HG02885 (cell line): ENCODE results near the gene NCAM2.

Experiments
- ATAC-seq: cut with Tn5 transposase; IDR thresholded peaks from one replicate; pipeline ENCODE4 v1.9.1; 2021; ENCODE audit warnings: mild to moderate bottlenecking; ENCODE audit not compliant: unreplicated experiment, poor library complexity

Gene NCAM2

DNA sequence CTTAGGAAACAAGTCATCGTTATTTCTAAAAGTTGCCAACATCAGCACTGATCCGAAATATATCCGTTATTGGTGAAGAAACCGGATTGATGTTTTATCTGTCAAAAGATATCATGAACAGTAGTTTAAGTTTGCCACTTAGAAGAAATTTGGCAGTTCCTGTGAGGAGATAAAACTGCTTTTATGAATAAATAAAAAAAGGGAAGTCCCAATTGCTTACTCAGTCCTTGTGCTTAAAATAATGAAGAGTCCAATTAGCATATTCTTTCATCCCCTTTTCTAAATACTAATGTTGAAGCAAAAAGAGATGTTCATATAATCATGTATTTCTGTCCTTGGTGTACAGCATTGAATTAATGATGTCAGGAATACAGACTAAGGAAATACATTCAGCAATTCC, 164.6 kb downstream of the NCAM2 start:
- ATAC-seq, result no peak

DNA sequence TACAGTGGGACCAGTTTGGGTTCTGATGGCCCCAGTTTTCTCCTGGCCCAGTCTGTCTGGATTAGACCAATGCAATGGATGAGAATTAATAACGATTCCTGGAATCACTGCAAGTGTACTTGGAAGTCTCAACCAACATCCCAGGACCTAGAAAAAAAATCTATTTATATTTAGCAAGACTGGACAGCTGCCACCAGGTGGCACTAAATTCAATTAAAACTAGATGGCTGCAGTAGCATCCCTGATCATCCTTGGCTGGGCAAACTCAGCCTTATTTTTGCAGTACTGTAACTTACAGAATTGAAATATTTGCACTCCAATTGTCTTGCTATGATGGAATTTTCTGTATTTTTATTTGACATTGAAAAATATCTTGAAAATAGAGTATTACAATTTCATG, 165.7 kb downstream of the NCAM2 start:
- ATAC-seq, result peak; percentile 79

DNA sequence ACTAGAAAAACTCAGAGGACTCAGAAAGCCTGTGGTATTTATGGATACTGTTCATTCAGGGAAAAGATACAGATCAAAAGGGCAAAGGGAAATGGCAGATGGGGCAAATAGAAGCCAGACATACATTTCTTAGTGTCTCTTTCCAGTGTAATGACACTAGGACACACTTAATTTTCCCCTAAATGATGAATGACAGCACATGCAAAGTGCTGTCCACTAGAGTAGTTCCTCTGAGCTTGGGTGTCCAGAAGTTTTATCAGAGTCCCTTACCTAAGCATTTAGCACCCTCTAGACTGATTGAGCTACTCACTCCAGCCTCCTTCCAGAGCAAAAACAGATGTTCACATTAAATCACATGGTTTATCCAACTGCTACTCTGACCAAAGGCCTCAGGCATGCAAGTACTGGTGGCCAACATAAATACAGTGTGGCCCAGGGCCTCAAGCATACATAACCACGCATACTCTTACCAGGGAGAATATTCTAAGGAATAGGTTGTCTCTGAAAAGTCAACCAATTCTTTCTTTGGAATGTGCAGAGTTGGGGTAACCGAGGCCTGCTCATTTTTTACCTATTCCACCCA, 166.9 kb downstream of the NCAM2 start:
- ATAC-seq, result no peak

DNA sequence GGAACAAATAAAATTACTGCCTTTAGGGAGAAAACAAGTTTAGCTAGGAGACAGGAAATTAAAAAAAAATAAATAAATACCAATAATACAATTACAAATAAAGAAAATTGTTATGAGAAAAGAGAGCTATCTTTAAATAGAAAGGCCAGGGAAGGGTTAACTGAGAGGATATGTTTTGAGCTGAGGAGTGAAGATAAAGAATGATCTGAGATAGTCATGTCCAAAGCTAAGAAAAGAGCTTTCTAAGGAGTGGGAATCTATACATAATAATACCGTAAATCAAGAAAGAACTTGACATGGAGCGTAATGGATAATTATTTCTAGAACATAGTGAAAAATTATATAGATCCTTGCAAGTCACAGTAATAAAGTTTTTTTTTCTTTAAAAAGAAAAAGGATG, 176.5 kb downstream of the NCAM2 start:
- ATAC-seq, result no peak

DNA sequence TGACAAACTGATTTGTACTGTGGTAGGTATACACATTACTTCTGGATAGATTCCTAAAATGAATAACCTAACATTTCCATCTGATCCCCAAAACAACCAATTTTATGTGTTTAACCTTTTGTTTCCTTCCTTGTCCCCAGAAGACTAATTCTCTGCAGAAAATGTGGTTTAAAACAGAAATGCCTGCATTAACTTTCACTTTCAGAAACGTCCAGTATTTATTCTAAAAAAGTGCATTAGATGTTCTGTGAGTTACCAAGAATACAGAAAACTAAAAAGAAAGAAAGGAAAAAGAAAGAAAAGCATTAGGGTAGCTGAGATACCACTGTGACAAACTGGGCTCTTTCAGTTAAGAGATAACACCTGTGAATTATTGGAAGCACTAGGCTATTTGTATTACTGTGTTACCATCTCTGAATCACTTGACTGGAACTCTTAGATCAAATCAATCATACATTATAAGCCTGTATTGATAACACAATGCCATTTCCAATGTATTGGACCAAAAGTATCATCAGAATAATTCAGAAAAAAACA, 177.7 kb downstream of the NCAM2 start:
- ATAC-seq, result no peak

DNA sequence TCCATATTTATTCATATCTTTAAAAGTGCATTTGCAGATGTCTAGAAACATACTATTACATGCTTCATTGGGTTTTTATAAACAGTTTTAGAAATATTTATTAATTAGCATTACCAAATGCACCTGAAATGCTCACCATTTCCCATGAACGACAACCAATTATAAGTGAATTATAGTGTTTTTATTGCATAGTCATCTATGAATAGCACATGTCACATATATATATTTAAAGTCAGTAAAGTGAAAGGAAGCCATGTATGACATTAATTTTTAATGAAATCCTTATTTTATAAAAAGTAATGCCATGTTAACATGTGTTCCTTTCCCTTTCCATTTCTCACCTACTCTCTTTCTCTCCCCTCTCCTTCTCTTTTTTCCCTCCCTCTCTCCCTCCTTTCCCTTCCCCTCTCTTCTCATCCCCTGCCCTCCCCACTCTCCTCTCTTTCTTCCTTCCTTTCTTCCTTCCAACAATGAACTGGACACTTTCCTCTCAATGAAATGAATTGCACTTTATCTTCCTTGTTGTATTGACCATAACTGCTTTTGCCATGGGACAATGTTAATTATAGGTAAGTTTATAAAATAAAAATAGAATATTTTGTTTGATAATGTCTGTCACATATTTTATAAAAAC, 179.3 kb downstream of the NCAM2 start:
- no peak for ATAC-seq

DNA sequence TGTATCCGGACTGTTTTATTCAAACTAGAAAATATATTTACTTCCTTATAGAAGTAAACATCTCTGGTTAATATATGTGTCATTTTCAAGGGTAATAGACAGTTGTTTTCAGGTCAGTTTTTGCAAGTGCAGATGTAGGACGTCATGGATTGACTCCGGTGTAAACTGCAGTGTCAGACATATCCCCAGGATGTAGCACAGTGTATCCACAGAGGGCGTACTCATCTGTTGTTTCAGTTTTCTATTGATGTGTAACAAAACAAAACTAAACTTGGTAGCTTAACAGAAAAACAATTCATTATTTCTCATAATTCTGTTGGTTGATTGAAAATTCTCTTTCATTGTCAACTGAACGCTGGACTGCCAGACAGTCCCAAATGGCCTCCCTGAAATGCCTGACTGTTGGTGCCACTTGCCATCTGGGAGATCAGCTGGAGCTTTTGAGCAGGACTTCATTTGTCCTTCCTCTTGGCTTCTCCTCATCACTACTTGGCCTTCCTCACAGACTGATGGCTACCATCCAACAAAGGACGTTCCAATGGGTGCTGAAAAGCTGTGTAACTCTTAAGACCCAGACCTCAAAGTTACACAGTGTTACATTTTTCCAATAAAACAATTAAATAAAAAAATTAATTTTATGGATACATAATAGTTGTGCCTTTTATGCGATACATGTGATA, 181.6 kb downstream of the NCAM2 start:
- no peak for ATAC-seq

DNA sequence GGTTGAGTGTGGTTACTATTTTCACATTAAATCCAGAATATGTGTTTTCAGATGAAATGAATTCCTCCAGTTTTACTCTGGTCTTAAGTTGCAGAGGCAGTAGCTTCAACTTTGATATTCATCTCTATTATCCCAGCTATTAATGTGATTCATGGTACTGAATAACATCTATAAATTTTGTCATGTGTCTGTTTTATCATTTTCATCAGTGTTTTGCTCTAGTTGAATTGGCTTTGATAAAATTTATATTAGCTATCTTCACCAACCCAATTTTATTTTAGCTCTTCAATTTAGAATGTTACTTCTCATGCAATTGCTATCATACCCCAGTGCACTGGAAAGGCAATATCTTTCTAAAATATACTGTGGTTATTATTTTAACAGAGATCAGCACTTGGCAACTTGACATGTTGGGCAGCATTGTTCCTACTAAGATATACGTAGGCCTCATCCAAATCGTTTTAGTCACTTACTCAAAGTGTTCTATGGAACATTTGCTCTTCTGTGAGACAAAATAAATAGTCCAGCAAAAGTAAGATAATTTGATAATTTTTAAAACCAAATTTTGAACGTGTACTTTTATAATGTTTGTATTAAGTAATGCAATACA, 184.3 kb downstream of the NCAM2 start:
- ATAC-seq, result no peak

DNA sequence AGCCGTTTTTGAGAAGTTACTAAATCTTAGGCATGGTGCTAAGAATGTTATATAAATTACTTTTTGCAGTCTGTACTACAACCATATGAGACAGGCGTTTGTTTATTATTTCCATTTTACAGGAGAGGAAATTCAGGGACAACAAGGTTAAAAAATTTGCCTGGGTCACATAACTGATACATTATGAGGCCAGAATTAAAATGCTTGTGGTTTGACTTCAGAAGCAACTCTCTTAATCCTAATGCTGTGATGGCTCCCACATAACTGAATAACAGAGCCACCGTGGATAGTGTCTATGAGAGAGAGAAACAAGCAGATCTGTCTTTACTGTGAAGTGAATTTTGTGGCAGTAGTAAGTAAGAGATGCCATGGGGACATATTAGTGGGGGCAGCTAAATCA, 184.9 kb downstream of the NCAM2 start:
- ATAC-seq, result no peak

DNA sequence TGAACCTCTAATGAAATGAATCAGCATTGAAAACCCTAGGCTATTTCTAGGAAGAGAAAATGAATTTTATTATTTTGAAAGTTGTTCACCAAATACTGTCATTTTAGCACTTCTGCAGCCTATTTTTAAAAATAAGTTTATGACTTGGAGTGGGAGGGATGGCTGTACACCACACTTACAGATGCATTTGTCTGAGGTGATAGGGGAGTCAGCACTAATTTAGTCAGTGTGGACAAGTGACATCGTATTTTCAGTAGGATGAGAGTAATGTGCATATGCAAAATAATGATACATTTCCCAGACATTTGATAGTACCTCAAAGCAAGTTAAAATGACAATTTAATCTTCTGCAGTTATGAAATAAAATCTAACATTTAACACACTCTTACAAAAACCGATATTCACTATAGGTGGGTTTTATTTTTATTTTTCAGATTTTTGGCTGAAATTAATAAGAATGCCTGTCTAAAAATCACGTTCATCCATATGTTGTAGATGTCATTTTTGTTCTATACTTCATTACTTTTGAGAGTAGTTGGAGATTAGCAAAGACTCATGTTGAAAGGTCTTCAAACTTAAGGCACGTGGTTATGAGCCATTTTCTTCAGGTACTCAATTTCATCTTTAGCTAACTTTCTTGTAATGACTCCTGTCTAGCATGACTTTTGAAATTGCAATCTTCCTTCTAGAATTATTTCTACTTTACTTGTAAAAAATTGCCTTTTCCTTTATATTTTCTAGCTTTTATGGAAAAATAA, 186.7 kb downstream of the NCAM2 start:
- no peak for ATAC-seq

DNA sequence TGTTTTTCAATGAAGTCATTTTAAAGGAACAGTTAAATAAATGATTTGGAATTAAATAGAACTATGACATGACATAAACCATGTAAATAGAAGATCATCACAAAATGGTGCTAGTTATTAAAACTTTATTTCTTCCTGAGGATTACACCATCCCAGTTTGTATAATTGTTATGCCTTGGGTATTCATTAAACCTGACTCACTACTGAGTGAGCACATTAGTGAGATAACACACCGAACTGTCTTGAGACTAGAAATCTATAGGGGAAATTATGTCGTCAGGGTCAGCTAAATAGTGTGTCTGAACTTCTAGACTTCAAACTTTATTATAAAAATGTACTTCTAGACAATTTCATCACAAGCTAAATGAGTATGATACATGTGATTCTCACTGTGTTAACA, 189.4 kb downstream of the NCAM2 start:
- ATAC-seq, result no peak

DNA sequence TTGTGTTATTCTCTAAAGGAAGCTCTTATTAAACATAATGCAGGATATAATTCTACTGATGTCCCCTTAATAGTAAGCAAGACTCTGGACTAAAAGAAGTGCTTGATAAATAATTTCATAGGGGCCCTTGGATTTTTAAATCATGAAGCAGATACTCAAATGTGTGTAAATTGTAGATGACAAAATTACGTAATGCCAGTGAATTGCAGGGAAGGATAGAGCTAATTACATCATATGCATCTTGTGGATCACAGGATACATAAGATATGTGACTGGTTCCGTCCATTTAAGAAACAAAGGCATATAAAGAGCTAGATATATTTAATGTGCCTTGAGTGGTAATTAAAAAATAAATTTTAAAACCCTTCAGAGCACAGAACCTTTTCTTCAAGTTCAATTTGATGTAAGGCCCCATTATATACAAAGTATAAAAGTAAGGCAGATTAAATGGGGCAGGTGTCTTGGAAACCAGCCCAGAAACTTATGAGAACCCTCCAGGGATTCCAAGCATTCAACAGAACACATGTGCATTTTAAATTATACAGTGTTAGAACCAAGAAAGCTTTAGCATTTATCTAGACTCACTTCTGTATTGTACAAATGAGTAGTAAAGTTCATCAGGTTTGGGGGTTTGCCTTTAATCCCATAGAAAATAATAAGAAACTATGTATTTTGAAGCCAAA, 190.4 kb downstream of the NCAM2 start:
- no peak for ATAC-seq

DNA sequence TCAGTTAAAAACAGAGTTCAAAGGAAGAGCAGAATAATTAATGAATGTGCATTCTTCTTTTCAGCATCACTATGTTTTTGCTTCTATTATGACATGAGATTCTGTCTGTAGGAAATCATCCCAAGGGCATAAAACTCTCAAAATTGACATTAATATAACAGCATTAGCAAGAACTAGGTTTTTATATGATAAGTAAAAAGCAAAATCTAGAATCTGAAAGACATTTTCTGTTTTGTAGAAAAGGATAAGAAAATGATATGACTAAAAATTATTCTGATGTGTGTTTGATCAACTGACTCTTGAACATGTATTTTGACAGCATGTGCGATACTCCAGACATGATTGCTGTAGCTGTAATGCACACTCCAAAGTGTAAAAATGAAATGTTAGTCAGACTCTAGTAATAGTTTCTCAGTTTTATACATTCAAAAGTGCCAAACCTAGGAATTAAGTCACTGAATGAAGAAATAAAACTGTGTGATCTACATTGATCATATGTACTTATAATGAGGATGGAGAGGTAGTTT, 197.3 kb downstream of the NCAM2 start:
- ATAC-seq, result no peak

DNA sequence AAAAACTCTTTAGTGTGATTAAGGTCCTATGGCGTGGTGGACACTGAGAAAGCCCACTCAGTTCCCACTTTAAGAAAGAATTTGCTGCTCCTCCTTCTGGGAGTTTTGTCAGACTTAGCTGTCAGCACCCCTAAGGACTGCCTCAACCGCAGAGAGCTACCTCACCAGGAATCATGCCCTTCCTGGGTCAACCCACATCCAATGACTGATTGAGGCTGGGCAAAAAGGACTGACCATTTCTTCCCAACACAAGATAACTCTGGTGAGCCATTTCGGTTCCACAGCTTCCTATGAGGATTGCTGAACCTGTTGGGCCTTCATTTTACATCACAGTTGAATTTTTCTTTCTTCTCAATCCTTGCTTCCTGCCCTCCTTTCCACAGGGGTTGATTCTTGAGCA, 197.9 kb downstream of the NCAM2 start:
- ATAC-seq, result no peak

DNA sequence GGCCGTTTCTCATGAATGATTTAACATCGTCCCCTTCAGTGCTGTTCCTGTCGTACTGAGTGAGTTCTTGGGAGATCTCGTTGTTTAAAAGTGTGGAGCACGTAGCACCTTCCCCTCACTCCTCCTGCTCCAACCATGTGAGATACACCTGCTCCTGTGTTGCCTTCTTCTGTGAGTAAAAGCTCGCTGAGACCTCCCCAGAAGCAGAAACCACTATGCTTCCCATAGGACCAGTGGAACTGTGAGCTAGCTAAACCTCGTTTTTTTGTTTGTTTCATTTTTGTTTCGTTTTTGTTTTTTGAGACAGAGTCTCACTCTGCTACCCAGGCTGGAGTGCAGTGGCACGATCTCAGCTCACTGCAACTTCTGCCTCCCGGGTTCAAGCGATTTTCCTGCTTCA, 198.6 kb downstream of the NCAM2 start:
- ATAC-seq, result no peak

DNA sequence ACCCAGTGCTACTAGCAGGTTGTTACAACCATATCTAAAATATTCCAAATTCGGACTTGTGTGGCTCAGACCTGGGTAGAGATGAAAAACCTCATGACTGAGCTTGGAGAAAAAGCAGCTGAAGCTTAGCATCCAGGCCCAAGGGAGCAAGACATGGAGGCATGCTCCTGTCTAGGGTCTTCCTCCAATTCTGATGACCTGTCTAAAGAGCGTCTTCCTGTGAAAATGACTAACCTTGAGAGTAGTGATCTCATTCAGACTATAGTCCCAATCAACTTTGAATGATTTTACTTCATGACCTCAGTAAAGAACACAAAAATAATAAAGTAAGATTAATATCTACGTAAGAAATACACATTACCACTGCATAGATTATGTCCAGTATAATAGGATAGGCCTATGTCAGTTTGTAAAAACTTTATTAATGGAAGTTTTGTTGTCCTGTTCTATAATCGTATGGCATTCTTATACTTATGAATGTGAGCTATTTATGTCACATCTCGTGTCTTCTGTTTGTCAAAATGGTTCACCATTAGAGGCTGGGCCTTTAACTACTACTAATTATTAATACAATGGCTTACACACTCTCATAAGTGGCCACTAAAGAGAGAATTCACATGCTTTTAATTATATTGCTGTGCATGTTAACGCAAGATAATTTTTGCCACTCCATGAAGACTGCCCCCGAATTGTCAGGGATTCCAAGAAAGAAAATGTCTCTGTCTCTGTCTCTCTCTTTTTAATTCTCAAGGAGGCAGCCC, 201.3 kb downstream of the NCAM2 start:
- ATAC-seq, result no peak

DNA sequence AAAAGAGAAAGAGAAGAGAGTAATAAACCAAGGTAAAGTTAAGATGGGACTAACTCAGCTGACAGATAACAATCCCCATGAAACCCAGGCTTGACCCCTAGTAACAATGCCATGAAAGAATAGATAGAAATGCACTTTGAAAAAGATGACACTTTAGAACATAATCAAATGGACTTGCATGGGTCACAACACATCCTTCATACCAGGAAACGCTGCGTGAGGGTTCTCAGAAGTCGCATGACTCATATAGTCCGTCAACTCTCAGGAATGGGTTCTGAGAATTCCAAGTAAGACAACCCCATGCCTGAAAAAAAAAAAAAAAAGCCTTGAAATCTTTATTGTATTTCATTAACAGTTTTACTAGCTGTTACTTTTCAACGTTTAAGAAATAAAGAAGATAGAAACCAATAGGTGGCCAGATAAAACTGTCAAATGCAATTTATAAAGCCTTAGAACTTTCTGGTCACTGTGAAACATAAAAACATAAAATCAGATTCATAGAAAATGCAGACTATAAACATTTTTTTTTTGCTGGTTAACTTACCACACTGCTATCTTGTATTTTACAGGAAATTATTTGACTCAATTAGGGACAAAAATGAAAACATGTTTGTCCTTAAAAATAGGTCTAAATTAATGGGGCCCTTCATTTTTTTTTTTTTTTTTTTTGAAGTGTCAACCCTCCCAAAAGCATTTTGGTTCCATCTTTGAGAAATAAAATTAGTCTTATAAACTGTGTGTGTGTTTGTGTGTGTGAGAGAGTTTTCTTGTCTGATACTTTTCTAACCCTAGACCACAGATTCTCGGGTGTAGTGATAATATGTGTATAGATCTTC, 202.1 kb downstream of the NCAM2 start:
- no peak for ATAC-seq

DNA sequence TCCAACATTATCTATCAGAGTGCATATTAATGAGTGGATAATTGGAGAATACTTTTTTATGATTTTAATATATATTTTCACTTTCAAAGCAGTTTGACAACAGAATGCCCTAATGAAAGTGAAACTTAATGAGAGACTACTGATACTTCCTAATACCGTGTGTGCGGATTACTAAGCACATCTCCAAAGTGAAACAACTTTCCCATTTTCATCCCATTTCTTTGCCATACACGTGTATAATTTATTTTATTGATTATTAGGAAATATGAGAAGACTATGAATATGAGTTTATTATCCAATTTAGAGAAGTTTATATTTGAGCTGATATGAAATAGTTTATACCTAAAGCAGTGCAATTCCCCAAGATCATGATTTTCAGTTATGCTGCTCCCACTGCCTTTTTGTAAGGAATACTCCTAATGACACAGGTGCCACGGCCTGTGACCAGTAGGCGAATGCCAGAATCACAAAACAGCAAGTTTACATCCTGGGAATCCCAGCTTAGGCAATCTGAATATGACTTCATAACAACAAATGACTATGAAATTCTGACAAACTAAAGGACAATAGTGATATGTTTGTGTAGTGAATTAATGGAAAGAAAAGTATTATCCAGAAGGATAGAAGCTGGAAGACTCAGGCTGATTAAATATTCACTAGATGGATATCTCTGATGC, 202.9 kb downstream of the NCAM2 start:
- no peak for ATAC-seq
